ENCODE results near the gene PPP2R2B.

The PPP2R2B gene

GRCh38 chr5:146785065-146785464 lies 93.5 kb downstream of the PPP2R2B start:
- DNase-seq (ENCODE audit: low read depth in 2 of 2), result no peak

- DNase-seq (ENCODE audit: low read depth in 2 of 2), result no peak
These were observed 97.4 kb downstream of the PPP2R2B start for GRCh38 chr5:146781157-146781556.

GRCh38 chr5:146779211-146779869 lies 99.2 kb downstream of the PPP2R2B start:
- no peak for DNase-seq (ENCODE audit: low read depth in 2 of 2)

- no peak for DNase-seq (ENCODE audit: low read depth in 2 of 2)
These were observed 99.8 kb downstream of the PPP2R2B start for GRCh38 chr5:146778795-146779194.

DNA sequence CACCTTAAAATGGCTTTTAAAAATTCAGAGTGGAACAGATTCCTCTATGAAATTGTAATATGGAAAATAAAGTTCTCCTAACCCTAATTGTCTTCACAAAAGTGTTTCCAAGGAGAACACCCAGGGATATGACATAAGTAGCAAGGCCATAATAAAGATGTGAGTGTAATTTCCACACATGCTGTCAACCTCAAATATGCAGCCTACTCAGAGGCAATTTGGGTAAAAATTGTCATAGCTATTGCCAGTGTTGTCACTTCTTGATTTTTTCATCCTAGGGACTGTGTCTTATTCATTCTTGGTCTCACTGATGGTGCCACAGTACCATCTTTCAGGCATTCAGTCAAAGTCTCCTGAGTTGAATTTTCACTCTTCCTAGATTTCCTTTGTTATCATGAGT lies 100.3 kb downstream of the PPP2R2B start:
- DNase-seq (ENCODE audit: low read depth in 2 of 2), result no peak

- no peak for DNase-seq (ENCODE audit: low read depth in 2 of 2)
These were observed 105.6 kb downstream of the PPP2R2B start for GRCh38 chr5:146772881-146773466.

DNA sequence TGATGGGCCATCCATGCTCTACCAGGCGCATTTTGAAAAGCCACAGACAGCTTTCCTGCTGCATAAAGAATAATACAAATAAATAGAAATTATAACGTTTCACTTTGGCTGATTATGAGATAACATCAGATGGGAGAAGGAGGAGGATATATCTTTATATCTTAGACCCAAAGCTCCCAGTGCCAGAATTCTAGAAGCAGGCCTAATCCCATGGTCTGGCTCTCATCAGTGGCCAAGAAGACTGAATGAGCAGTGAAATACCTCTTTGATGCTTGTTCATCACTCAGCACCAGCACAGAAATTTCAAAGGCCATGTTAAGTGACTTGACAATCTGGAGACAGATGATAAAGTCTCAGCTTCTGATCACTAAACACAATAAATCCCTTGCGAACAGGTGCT lies 107.6 kb downstream of the PPP2R2B start:
- DNase-seq (ENCODE audit: low read depth in 2 of 2), result no peak

DNA sequence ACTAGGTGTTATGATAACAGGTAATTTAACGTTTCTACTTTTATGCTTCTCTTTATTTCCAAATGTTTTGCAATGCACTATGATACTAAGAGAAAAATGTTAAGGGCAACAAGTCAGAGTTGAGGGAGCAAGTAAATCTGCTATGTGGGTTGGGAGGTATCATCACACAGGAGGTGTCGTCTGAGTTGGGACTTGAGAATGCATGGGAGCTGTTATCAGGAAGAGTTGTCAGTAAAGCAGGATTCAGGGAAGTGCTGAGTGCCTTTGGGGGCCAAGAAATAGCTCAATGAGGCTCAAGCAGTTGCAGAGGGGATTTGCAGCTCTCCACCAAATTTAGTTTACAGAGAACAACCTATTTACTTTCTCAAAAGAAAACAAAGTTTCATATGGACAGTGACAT lies 108.0 kb downstream of the PPP2R2B start:
- no peak for DNase-seq (ENCODE audit: low read depth in 2 of 2)

- no peak for DNase-seq (ENCODE audit: low read depth in 2 of 2)
These were observed 111.0 kb downstream of the PPP2R2B start for GRCh38 chr5:146767534-146767933.

DNA sequence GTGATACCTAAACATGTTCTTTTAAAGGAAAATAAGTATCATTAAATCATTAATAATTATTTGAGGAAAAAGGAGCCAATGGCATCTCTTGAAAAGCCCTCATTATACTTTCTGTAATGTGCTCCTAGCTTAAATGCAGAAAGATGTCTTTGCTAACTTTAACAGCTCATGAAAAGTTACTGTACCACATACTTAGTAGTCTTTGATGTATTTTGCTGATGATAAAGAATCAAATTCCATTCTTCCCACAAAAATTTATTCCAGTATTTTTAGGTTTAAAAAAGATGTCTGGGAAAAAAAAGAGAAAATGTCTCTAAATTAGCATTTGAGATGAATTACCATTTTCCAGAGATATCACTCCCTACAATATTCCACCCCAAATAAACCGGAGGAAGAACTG lies 112.5 kb downstream of the PPP2R2B start:
- DNase-seq (ENCODE audit: low read depth in 2 of 2), result no peak

DNA sequence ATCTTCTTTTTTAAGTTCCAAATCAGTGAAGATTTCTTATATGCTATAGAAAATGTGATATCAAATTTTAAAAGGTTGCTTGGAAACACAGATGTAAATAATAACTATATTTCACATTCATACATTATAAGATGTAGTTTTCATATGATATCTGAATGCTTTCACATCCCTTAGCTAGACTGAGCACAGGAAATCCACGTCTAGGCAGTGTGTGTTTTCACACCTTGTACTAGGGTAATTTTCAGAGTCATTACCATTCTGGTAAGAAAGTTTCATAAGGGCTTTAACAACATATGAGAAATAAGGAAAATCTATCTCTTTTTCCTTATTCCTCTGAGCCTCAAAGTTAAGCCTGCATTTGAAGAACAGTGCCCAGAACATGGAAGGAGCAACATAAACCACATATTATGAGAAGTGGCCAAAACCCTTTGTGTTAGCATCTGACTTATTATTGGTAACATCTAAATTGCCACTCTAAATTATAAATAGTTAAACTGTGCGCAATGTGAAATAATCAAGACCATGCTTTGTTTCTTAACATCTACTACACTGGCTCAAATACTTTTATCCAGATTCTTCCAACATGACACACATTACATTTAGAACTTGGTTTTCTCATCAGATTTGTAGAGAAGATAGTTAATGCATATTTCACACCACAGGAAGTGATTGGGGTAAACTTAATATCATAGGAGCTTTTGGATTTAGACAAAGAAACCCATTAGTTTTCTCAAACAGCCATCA lies 113.3 kb downstream of the PPP2R2B start:
- no peak for DNase-seq (ENCODE audit: low read depth in 2 of 2)

GRCh38 chr5:146762830-146763229 lies 115.7 kb downstream of the PPP2R2B start:
- no peak for DNase-seq (ENCODE audit: low read depth in 2 of 2)

DNA sequence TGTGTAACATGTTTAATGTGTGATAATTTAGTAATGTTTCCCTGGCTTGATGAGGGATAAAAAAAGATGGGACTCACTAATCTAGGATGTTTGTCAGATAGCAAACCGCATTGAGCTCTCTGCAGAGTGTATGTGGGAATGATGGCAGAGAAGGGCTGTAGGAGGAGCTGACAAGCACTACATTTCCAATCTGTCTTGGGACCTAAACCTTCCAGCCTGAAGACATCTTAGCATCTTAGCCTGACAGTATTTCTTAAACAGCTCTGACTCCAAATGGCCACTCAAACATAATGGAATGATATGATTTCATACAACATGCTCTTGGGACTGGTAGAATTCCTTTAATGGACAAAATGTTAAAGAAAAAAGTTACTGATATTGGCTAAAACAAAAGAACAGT lies 116.7 kb downstream of the PPP2R2B start:
- no peak for DNase-seq (ENCODE audit: low read depth in 2 of 2)

GRCh38 chr5:146758938-146759337 lies 119.6 kb downstream of the PPP2R2B start:
- DNase-seq (ENCODE audit: low read depth in 2 of 2), result no peak

- DNase-seq (ENCODE audit: low read depth in 2 of 2), result no peak
These were observed 120.5 kb downstream of the PPP2R2B start for GRCh38 chr5:146758076-146758475.

- no peak for DNase-seq (ENCODE audit: low read depth in 2 of 2)
These were observed 122.0 kb downstream of the PPP2R2B start for GRCh38 chr5:146756546-146756945.

GRCh38 chr5:146755793-146756192 lies 122.8 kb downstream of the PPP2R2B start:
- no peak for DNase-seq (ENCODE audit: low read depth in 2 of 2)

DNA sequence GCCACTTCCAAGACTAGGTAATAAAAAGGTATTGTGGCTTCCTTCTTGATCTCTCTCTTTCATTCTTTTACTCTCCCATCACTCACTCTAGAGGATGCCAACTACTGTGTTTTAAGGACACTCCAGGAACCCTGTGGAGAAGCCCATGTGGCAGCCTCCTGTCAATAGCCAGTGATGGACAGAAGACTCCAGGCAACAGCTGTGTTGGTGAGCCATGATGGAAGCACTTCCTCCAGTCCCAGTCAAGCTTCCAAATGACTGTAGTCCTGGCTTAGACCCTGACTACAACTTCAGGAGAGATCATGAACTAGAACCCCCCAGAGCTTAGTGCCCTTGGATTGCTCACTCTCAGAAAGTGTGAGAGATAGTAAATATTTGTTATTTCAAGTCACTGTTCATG lies 123.9 kb downstream of the PPP2R2B start:
- no peak for DNase-seq (ENCODE audit: low read depth in 2 of 2)

GRCh38 chr5:146753641-146754040 lies 124.9 kb downstream of the PPP2R2B start:
- no peak for DNase-seq (ENCODE audit: low read depth in 2 of 2)

GRCh38 chr5:146751781-146752401 lies 126.7 kb downstream of the PPP2R2B start:
- peak; percentile 8 to 28 for DNase-seq (ENCODE audit: low read depth in 2 of 2)

- DNase-seq (ENCODE audit: low read depth in 2 of 2), result no peak
These were observed 127.5 kb downstream of the PPP2R2B start for GRCh38 chr5:146751054-146751453.

DNA sequence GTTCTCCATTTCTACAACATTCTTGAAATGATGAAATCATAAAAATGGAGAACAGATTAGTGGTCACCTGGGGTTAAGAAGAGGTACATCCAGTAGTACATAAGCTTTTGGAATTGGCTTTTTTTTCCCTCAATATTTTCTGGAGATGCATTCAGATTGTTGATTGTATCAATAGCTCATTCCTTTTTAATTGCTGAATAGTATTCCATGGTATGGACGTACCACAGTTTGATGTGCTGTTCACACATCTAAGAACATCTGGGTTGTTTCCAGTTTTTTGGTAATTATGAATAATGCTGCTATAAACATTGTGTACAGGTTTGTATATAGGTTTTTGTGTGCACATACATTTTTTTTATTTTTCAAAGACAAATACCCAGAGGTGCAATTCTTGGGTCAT lies 130.0 kb downstream of the PPP2R2B start:
- no peak for DNase-seq (ENCODE audit: low read depth in 2 of 2)
